Measurements from ENCODE around the gene TANC1.

DNA sequence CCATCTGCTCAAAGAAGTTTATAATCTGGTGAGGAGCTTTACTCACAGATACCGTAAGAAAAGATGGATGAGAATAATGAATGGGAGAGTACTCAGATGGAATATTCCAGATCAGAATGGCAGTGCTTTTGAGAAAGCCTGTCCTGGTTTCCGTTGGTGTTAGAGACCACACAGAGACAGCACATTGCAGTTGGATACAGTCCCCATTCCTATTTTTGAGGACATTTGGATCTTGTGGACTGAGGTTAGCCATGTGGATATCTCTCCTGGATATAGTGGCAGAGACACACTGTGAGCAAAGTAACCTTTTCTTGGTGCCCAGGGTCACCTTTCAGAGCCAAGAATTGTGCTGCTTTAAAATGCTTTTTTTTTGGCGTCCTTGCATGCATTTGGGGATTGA is 63.7 kb downstream of the TANC1 start:
- no peak for TF ChIP-seq POLR2AphosphoS5 (IDR thresholded peaks at IDR 0.05; ENCODE audit: insufficient read depth in 1 of 2, low read depth in 1 of 2)
- TF ChIP-seq, protein P1, sequence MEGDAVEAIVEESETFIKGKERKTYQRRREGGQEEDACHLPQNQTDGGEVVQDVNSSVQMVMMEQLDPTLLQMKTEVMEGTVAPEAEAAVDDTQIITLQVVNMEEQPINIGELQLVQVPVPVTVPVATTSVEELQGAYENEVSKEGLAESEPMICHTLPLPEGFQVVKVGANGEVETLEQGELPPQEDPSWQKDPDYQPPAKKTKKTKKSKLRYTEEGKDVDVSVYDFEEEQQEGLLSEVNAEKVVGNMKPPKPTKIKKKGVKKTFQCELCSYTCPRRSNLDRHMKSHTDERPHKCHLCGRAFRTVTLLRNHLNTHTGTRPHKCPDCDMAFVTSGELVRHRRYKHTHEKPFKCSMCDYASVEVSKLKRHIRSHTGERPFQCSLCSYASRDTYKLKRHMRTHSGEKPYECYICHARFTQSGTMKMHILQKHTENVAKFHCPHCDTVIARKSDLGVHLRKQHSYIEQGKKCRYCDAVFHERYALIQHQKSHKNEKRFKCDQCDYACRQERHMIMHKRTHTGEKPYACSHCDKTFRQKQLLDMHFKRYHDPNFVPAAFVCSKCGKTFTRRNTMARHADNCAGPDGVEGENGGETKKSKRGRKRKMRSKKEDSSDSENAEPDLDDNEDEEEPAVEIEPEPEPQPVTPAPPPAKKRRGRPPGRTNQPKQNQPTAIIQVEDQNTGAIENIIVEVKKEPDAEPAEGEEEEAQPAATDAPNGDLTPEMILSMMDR (IDR thresholded peaks at IDR 0.05): no peak

Measured in vagina (tissue), 2 donors.